ENCODE results near the gene MAD1L1.

Gene MAD1L1

GRCh38 chr7:2022737-2023250, 210.0 kb downstream of the MAD1L1 start (continued):
- no peak for TF ChIP-seq ZNF184 (tag by site-specific recombination; IDR thresholded peaks at IDR 0.05)
- TF ChIP-seq GFI1B (tag by site-specific recombination; IDR thresholded peaks at IDR 0.05) = no peak
- no peak for TF ChIP-seq ZBTB11 (tag by site-specific recombination; conservative IDR thresholded peaks at IDR 0.05; ENCODE audit: low read depth)
- no peak for TF ChIP-seq ZNF2 (tag by site-specific recombination; IDR thresholded peaks at IDR 0.05)
- TF ChIP-seq ZNF449 (tag by site-specific recombination; IDR thresholded peaks at IDR 0.05) = no peak
- TF ChIP-seq ZNF324 (tag by site-specific recombination; IDR thresholded peaks at IDR 0.05) = no peak
- no peak for TF ChIP-seq ZNF155 (tag by site-specific recombination; IDR thresholded peaks at IDR 0.05)
- no peak for TF ChIP-seq ZNF707 (tag by site-specific recombination; IDR thresholded peaks at IDR 0.05)
- no peak for TF ChIP-seq KLF9 (tag by site-specific recombination; IDR thresholded peaks at IDR 0.05; ENCODE audit: low read depth)
- no peak for TF ChIP-seq MYNN (tag by site-specific recombination; IDR thresholded peaks at IDR 0.05; ENCODE audit: borderline replicate concordance)
- TF ChIP-seq ZBTB1 (tag by site-specific recombination; IDR thresholded peaks at IDR 0.05) = no peak

GRCh38 chr7:2022021-2022409, 210.7 kb downstream of the MAD1L1 start:
- no peaks in the 10 kb centered on the region for H3K36me3 ChIP-seq (ENCODE audit: control insufficient read depth in 2 of 2, insufficient read depth in 1 of 2, low read length in 2 of 2)
- TF ChIP-seq ZBTB7A (tag by site-specific recombination; IDR thresholded peaks at IDR 0.05; ENCODE audit: low read depth) (no peak), PATZ1 (tag by site-specific recombination; IDR thresholded peaks at IDR 0.05) (no peak), ZNF501 (tag by site-specific recombination; IDR thresholded peaks at IDR 0.05) (no peak), ZNF24 (tag by site-specific recombination; IDR thresholded peaks at IDR 0.05) (no peak), ZNF544 (tag by site-specific recombination; IDR thresholded peaks at IDR 0.05) (no peak), ZNF449 (tag by site-specific recombination; IDR thresholded peaks at IDR 0.05) (no peak), ZNF274 (IDR thresholded peaks at IDR 0.05; ENCODE audit: low read length) (no peak), ZNF274 (tag by site-specific recombination; IDR thresholded peaks at IDR 0.05; ENCODE audit: borderline replicate concordance) (no peak)
- no peak overlapping the region for H3K27ac ChIP-seq (ENCODE audit: extremely low read depth, low read depth, low read length)
- ChIA-PET CTCF (no interaction called here), POLR2A (no interaction called here)
- H3K4me1 ChIP-seq (ENCODE audit: control insufficient read depth, insufficient read depth, low read length) = no peaks in the 10 kb centered on the region
- no peak overlapping the region for H3K4me3 ChIP-seq (ENCODE audit: low read depth, low read length)
- H3K9me3 ChIP-seq (ENCODE audit: control insufficient read depth, insufficient read depth, low read depth, low read length) = no peaks in the 10 kb centered on the region

Data from HEK293 (cell line).